Cardiac fibroblast (primary cell): ENCODE results near the gene KREMEN2.
"Not testable (repeated sequence)": the region's sequence is repeated elsewhere in the genome, so short reads cannot be mapped to it uniquely, and the experiment has no call there.

Experiments
- DNase-seq, 2 donors: peaks; one replicate each; pipeline versions ENCODE4 v3.0.0 to v3.0.0-alpha.2; 2010; ENCODE audit warnings: low read depth in 2 of 2
- H3K4me3 ChIP-seq, 2 donors: replicated peaks in 1 of 2; 1 replicate in 1 of 2; 2 replicates in 1 of 2; pipeline ENCODE4 v1.5.1; 2011; ENCODE audit warnings: low read depth in 2 of 2, low read length in 2 of 2, mild to moderate bottlenecking in 2 of 2, moderate library complexity in 1 of 2
- TF ChIP-seq, protein P1 (sequence below): IDR thresholded peaks from one replicate; pipeline ENCODE4 v1.5.1; 2011; ENCODE audit warnings: low read depth, mild to moderate bottlenecking, low read length, inconsistent platforms

The KREMEN2 gene

DNA sequence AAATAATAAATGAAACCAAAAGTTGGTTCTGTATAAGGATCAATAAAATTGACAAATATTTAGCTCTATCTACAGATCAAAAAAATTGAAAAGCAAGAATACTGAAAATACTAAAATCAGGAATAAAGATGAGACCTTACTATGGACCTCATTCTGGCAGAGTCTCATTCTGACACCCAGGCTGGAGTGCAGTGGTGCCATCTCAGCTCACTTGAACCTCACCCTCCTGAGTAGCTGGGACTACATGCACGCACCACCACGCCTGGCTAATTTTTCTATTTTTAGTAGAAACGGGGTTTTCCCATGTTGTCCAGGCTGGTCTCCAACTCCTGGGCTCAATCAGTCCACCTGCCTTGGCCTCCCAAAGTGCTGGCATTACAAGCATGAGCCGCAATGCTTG lies 22.0 kb upstream of the KREMEN2 start:
- no peak for DNase-seq
- no peak overlapping the region for H3K4me3 ChIP-seq
- TF ChIP-seq, protein P1, sequence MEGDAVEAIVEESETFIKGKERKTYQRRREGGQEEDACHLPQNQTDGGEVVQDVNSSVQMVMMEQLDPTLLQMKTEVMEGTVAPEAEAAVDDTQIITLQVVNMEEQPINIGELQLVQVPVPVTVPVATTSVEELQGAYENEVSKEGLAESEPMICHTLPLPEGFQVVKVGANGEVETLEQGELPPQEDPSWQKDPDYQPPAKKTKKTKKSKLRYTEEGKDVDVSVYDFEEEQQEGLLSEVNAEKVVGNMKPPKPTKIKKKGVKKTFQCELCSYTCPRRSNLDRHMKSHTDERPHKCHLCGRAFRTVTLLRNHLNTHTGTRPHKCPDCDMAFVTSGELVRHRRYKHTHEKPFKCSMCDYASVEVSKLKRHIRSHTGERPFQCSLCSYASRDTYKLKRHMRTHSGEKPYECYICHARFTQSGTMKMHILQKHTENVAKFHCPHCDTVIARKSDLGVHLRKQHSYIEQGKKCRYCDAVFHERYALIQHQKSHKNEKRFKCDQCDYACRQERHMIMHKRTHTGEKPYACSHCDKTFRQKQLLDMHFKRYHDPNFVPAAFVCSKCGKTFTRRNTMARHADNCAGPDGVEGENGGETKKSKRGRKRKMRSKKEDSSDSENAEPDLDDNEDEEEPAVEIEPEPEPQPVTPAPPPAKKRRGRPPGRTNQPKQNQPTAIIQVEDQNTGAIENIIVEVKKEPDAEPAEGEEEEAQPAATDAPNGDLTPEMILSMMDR: no peak

GRCh38 chr16:2943716-2944115 lies 20.4 kb upstream of the KREMEN2 start:
- DNase-seq, H3K4me3 ChIP-seq: not testable (repeated sequence)

GRCh38 chr16:2946649-2947048 lies 17.4 kb upstream of the KREMEN2 start:
- DNase-seq: no peak
- TF ChIP-seq, protein P1: no peak
- no peak overlapping the region for H3K4me3 ChIP-seq

DNA sequence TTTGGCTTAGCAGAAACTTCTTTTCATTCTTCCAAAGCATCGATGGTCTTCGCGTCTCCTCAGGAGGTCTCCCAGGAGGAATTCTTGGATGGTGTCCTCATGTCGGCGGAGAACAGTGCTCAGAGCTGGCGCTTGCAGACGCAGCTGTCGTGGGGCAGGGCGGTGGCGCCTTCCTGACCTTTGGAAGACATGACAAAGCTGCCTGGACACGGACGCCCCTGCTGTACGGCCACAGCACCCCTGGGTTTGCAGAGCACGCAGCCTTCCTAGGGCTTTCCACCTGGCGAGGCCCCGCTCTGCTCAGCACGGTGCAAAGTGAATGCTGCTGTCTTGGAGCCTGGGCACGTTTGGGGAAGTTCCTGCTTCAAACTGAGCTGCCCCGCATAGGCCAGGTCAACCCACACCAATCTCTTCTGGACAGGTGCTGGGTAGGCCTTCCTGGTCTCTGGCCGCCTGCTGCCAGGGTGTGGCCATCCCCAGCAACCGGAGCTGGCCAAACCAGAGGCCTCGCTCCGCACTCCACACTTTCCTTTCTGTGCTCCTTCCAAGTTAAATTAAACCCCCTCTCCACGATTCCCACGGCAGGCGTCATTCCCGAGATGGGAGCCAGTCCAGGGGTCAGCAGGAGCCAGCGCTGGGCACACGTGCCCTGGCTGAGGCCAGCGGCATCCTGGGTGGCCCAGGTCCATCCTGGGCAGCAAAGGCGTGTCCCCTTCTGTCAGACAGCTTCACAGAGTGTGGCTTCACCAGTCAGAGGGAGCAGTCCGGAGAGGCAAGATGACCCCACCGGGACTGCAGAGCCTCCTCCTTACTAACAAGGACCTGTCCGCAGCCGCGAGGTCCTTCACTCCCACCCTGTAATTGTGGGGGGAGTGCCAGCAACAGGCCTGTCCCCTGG lies 15.0 kb upstream of the KREMEN2 start:
- no peak for DNase-seq
- no peak overlapping the region for H3K4me3 ChIP-seq
- TF ChIP-seq, protein P1: no peak

GRCh38 chr16:2949705-2950352 lies 14.2 kb upstream of the KREMEN2 start:
- H3K4me3 ChIP-seq: no peak overlapping the region
- no peak for DNase-seq
- TF ChIP-seq, protein P1: no peak

- TF ChIP-seq, protein P1: no peak
- no peak overlapping the region for H3K4me3 ChIP-seq
- DNase-seq: no peak
Observed at GRCh38 chr16:2950353-2950724, 13.7 kb upstream of the KREMEN2 start.

DNA sequence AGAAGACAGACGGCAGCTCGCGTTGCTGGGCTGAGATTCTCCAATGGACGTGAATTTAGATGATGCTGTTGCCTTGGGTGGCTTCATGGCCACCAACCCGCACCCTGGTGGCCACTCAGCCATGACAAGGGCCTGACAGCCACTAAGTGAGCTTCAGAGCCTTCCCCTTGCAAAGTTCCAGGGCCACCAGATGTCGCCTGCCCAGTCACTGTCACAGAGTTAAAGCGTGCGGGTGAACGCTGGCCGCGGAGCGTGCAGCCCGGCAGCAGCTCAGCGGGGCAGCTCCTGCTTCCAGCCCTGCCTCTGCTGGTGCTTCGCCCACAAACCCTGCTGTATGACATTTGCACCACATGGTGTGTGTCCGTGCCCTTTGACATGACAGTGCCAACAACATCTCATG lies 13.3 kb upstream of the KREMEN2 start:
- no peak overlapping the region for H3K4me3 ChIP-seq
- TF ChIP-seq, protein P1: no peak
- DNase-seq: no peak
